Mammary epithelial cell (primary cell): ENCODE results near the gene HSPA1B.

Experiments used
- EZH2 ChIP-seq: IDR thresholded peaks from 2 replicates; pipeline ENCODE4 v1.6.1; 2012; ENCODE audit warnings: low read length, inconsistent platforms, borderline replicate concordance
- TF ChIP-seq, protein P1 (sequence below), 2 donors: IDR thresholded peaks in 1 of 2; conservative IDR thresholded peaks in 1 of 2; 2 replicates each; pipeline ENCODE4 v1.5.1; 2011 to 2012; ENCODE audit warnings: inconsistent platforms in 2 of 2, low read length in 2 of 2, mild to moderate bottlenecking in 2 of 2, control low read depth in 1 of 2, low read depth in 1 of 2; ENCODE audit not compliant: insufficient read depth in 1 of 2; ENCODE audit errors: extremely low read depth in 1 of 2

DNA sequence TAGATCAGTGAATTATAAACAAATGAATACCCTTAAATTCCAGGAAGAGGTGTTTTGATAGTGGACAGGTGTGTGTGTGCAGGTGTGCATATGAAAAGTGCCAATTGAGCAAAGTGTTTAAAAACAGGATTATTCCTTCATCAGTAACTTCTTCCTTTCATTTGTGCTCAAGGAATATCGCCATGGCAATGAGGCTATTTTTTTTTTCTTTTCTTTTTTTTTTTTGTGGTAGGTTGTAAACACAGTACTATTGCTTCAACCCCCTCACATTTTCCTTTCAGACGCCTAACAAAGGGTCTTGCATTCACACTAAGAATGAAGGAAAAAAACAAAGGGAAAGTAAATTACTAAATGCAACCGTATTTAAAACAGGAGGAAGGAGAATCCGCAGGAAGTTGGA, 2.0 kb upstream of the HSPA1B start:
- TF ChIP-seq, protein P1, sequence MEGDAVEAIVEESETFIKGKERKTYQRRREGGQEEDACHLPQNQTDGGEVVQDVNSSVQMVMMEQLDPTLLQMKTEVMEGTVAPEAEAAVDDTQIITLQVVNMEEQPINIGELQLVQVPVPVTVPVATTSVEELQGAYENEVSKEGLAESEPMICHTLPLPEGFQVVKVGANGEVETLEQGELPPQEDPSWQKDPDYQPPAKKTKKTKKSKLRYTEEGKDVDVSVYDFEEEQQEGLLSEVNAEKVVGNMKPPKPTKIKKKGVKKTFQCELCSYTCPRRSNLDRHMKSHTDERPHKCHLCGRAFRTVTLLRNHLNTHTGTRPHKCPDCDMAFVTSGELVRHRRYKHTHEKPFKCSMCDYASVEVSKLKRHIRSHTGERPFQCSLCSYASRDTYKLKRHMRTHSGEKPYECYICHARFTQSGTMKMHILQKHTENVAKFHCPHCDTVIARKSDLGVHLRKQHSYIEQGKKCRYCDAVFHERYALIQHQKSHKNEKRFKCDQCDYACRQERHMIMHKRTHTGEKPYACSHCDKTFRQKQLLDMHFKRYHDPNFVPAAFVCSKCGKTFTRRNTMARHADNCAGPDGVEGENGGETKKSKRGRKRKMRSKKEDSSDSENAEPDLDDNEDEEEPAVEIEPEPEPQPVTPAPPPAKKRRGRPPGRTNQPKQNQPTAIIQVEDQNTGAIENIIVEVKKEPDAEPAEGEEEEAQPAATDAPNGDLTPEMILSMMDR (conservative IDR thresholded peaks at IDR 0.05 in 1 of 2, IDR thresholded peaks at IDR 0.05 in 1 of 2; ENCODE audit: extremely low read depth in 1 of 2, insufficient read depth in 1 of 2, low read depth in 1 of 2, low read length in 2 of 2): no peak
- TF ChIP-seq EZH2: no peak
